HepG2 (cell line): Measurements from ENCODE around the gene SNCA. TPM values are rescaled to one million over a fixed set of nuclear protein-coding genes. Genes with fewer than 3 reads are reported as not detected.

Experiments
- ATAC-seq: fragments of 200-7000 bp; cut with Tn5 transposase; 3 replicates; pipeline ENCODE4 v1.9.1; 2020; ENCODE audit warnings: mild to moderate bottlenecking, moderate library complexity
- BruUV-seq: library from RNA; stranded (reverse); fragments of 400-500 nt; replicated peaks from 2 replicates; lab custom pipeline; 2021; lab: Mats Ljungman, UMichigan
- CTCF ChIA-PET: fragments of 300-600 bp; formaldehyde crosslinking; extraction: SDS; loops from one replicate; lab custom pipeline; 2021; ENCODE audit warnings: low total read pairs, inconsistent platforms, low intra/inter-chr PET ratio; lab: Yijun Ruan, JAX
- POLR2A ChIA-PET: fragments of 350-600 bp; sonication (Branson Sonifier 250); formaldehyde crosslinking; loops from one replicate; lab custom pipeline; 2020; ENCODE audit warnings: antibody characterized with exemption, inconsistent platforms; lab: Yijun Ruan, JAX
- DNase-seq: peaks from one replicate; pipeline ENCODE4 v3.0.0-alpha.2; 2015; ENCODE audit warnings: low spot score
- FAIRE-seq: peaks from 3 replicates; lab custom pipeline; 2011; peaks lifted over from hg19 to GRCh38; lab: Jason Lieb, UNC
- H2AFZ ChIP-seq: one replicate; pipeline ENCODE4 v1.6.1; 2011; ENCODE audit warnings: low read length, inconsistent platforms
- H3K27ac ChIP-seq: fragments of 300-600 bp; 3 replicates; pipeline ENCODE4 v1.8.0; 2011; ENCODE audit warnings: mixed run types, mild to moderate bottlenecking, mixed read lengths, low read length, inconsistent platforms; ENCODE audit not compliant: insufficient read depth; ENCODE audit errors: extremely low read length
- H3K27me3 ChIP-seq, 2 experiments: fragments of 200-600 bp in 1 of 2; 2 replicates in 1 of 2; 3 replicates in 1 of 2; pipeline versions ENCODE4 v1.6.0 to v1.8.0; 2011; ENCODE audit warnings: low read length in 2 of 2, mild to moderate bottlenecking in 2 of 2, moderate library complexity in 2 of 2, inconsistent platforms in 1 of 2; ENCODE audit not compliant: insufficient read depth in 2 of 2, control insufficient read depth in 1 of 2
- H3K36me3 ChIP-seq, 2 experiments: fragments of 200-600 bp in 1 of 2; replicated peaks in 1 of 2; 2 replicates in 1 of 2; 3 replicates in 1 of 2; pipeline versions ENCODE4 v1.5.1 to v1.8.0; 2011; ENCODE audit warnings: low read length in 2 of 2, inconsistent platforms in 1 of 2; ENCODE audit not compliant: insufficient read depth in 2 of 2, control insufficient read depth in 1 of 2
- H3K4me1 ChIP-seq: 2 replicates; pipeline ENCODE4 v1.5.1; 2012; ENCODE audit warnings: low read length, inconsistent platforms; ENCODE audit not compliant: insufficient read depth
- H3K4me2 ChIP-seq: 2 replicates; pipeline ENCODE4 v1.6.0; 2011; ENCODE audit warnings: low read depth, low read length, inconsistent platforms
- H3K4me3 ChIP-seq, 3 experiments: fragments of 200-600 bp in 1 of 3; sonication (generic), shearing (Covaris generic) in 1 of 3; replicated peaks in 1 of 3; 2 replicates each; pipeline ENCODE4 v1.5.1; 2011 to 2016; ENCODE audit warnings: low read length in 3 of 3, inconsistent platforms in 2 of 3, low read depth in 2 of 3, mild to moderate bottlenecking in 2 of 3, control low read depth in 1 of 3, mixed read lengths in 1 of 3; ENCODE audit not compliant: insufficient read depth in 1 of 3
- H3K79me2 ChIP-seq: one replicate; pipeline ENCODE4 v1.6.1; 2011; ENCODE audit warnings: low read length, inconsistent platforms; ENCODE audit not compliant: insufficient read depth
- H3K9ac ChIP-seq: 2 replicates; pipeline ENCODE4 v1.6.0; 2011; ENCODE audit warnings: mild to moderate bottlenecking, low read depth, low read length, inconsistent platforms; ENCODE audit not compliant: insufficient read depth
- H3K9me3 ChIP-seq: 2 replicates; pipeline ENCODE4 v1.5.1; 2012; ENCODE audit warnings: mild to moderate bottlenecking, low read length
- H4K20me1 ChIP-seq: 2 replicates; pipeline ENCODE4 v1.6.0; 2011; ENCODE audit warnings: inconsistent platforms, mild to moderate bottlenecking, low read length, moderate library complexity; ENCODE audit not compliant: insufficient read depth
- DMAP1 ChIP-seq: IDR thresholded peaks from 2 replicates; pipeline ENCODE4 v1.6.1; 2016
- E2F5 ChIP-seq: sonication (generic); formaldehyde crosslinking; conservative IDR thresholded peaks from 2 replicates; pipeline ENCODE4 v1.4.0; 2020; ENCODE audit warnings: missing genetic modification reagents
- REL ChIP-seq: sonication (generic); formaldehyde crosslinking; conservative IDR thresholded peaks from 2 replicates; pipeline ENCODE4 v1.8.0; 2022; ENCODE audit warnings: mild to moderate bottlenecking, missing genetic modification reagents, moderate library complexity
- THRA ChIP-seq: sonication (generic); formaldehyde crosslinking; IDR thresholded peaks from 2 replicates; pipeline ENCODE4 v1.4.0; 2020; ENCODE audit warnings: missing genetic modification reagents, borderline replicate concordance
- ZNF788 ChIP-seq: sonication (generic); formaldehyde crosslinking; IDR thresholded peaks from 2 replicates; pipeline ENCODE4 v1.5.0; 2020; ENCODE audit warnings: mild to moderate bottlenecking, missing genetic modification reagents, borderline replicate concordance
- WGBS: methylation state at CpG from one replicate; pipeline ENCODE4 v1.1.6; 2017; ENCODE audit warnings: low lambda C conversion rate; 5-methylcytosine and 5-hydroxymethylcytosine counted together
- in situ Hi-C: cut with HindIII; loops from 2 replicates; pipeline ENCODE4 v1.10.0; 2017; ENCODE audit warnings: low pct_unique_long_range_greater_than_20kb; ENCODE audit not compliant: extremely low pct_ligation_motif_present
- intact Hi-C: fragments of 100-400 bp; cut with micrococcal nuclease; formaldehyde crosslinking; loops from one replicate; pipeline ENCODE4 v1.10.0; 2022; ENCODE audit not compliant: unreplicated experiment
- polyA plus RNA-seq, 8 experiments: library from polyadenylated mRNA; depleted of rRNA in 3 of 8; stranded (reverse) in 7 of 8; unstranded in 1 of 8; fragments of >200 nt; fragmentation: Illumina TruSeq in 4 of 8; extraction: Trizol in 4 of 8; gene quantifications; 2 replicates each; pipeline versions ENCODE4 v1.2.1 to v1.2.3, GENCODE V29; 2011 to 2016; ENCODE audit warnings: low read depth in 4 of 8, missing spikeins in 1 of 8, mixed read lengths in 1 of 8; ENCODE audit not compliant: insufficient read depth in 1 of 8
- total RNA-seq, 5 experiments: library from RNA; depleted of rRNA; stranded (reverse); fragments of >200 nt; fragmentation: Illumina TruSeq; extraction: Trizol; gene quantifications; 2 replicates each; pipeline ENCODE4 v1.2.3, GENCODE V29; 2016; ENCODE audit warnings: low read depth in 1 of 5
- TF ChIP-seq, protein P1 (sequence below): sonication (generic); formaldehyde crosslinking; IDR thresholded peaks from 2 replicates; pipeline ENCODE4 v1.9.0; 2022; ENCODE audit warnings: missing genetic modification reagents, mild to moderate bottlenecking, borderline replicate concordance

SNCA gene
- total and polyA plus RNA-seq, 2 of the 13 experiments (the other 11 are each of a cell fraction or from before 2014, with no cell fraction given): not detected

- intact Hi-C loops (no loop called here), in situ Hi-C loops (no loop called here)
- Histone ChIP-seq H3K79me2 (no peaks in the 10 kb centered on the region), H4K20me1 (no peaks in the 10 kb centered on the region), H2AFZ (no peak overlapping the region), H3K9me3 (no peaks in the 10 kb centered on the region), H3K9ac (no peak overlapping the region), H3K4me2 (no peak overlapping the region), H3K4me3 (no peak overlapping the region), H3K27ac (no peak overlapping the region), H3K4me1 (peaks cover 11% of the 10 kb centered on the region; the same call in 1 of the 2 replicates), H3K36me3 (no peaks in the 10 kb centered on the region), H3K27me3 (no peaks in the 10 kb centered on the region)
- ATAC-seq (no peak), FAIRE-seq (no peak), DNase-seq (no peak)
- TF ChIP-seq DMAP1: no peak
- no peak for TF ChIP-seq THRA (CRISPR knock-in tag)
- TF ChIP-seq ZNF788 (CRISPR knock-in tag): no peak
- TF ChIP-seq, protein P1, sequence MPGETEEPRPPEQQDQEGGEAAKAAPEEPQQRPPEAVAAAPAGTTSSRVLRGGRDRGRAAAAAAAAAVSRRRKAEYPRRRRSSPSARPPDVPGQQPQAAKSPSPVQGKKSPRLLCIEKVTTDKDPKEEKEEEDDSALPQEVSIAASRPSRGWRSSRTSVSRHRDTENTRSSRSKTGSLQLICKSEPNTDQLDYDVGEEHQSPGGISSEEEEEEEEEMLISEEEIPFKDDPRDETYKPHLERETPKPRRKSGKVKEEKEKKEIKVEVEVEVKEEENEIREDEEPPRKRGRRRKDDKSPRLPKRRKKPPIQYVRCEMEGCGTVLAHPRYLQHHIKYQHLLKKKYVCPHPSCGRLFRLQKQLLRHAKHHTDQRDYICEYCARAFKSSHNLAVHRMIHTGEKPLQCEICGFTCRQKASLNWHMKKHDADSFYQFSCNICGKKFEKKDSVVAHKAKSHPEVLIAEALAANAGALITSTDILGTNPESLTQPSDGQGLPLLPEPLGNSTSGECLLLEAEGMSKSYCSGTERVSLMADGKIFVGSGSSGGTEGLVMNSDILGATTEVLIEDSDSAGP (CRISPR knock-in tag): no peak
- no peak for TF ChIP-seq E2F5 (CRISPR knock-in tag)
- no peak for TF ChIP-seq REL (CRISPR knock-in tag)
- CTCF ChIA-PET: no interaction called here
- POLR2A ChIA-PET: no interaction called here
- BruUV-seq: no TSS peak
- 31% methylated on average over 2 of the region's 2 CpGs for WGBS
Observed at GRCh38 chr4:89708903-89709421, 128.0 kb downstream of the SNCA start.
